GM21526 (cell line): Measurements from ENCODE around the gene PCTP.

Experiments used
- ATAC-seq: cut with Tn5 transposase; IDR thresholded peaks from one replicate; pipeline ENCODE4 v1.9.1; 2021; ENCODE audit warnings: moderate library complexity; ENCODE audit not compliant: unreplicated experiment, low FRiP score

Gene PCTP

GRCh38 chr17:55727275-55727674 is 23.6 kb upstream of the PCTP start:
- no peak for ATAC-seq

DNA sequence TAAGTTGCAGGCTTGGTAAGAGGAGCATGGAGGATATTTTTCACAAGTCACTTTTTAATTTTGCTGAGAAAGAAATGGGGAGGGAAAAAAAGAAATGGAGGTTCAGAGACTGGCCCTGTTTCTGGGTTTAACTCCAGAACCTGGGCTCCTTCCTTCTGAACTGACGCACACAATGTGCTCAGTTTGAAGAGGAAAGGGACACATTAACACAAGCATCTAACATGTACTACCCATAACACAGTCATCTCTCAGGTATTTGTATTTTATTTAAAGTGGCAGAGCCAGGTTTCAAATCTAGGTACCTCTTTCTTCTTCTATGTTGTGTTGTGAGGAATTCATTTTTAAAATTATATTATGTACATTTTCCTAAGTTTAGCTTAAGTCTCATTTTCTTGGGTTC is 22.9 kb upstream of the PCTP start:
- ATAC-seq = no peak

DNA sequence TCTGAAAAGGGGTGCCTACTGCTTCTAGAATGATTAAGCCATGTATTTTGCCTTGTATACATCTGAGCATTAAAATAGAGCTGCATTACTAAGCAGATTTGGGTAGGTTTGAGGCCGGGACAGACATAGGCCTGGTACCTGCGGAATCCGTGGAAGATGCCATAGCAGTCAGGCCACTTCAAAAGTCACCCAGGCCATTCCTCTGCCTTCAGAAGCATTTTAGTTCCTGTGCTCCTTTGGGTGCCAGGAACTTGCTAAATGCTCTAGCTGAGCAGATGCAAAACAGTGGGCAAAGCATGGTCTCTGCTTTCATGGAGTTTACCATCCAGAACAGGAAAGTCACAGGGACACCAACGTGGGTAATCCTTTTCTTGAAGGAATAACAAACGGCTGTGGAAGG is 22.5 kb upstream of the PCTP start:
- no peak for ATAC-seq

- ATAC-seq = no peak
These were observed 22.0 kb upstream of the PCTP start for GRCh38 chr17:55728833-55729232.

DNA sequence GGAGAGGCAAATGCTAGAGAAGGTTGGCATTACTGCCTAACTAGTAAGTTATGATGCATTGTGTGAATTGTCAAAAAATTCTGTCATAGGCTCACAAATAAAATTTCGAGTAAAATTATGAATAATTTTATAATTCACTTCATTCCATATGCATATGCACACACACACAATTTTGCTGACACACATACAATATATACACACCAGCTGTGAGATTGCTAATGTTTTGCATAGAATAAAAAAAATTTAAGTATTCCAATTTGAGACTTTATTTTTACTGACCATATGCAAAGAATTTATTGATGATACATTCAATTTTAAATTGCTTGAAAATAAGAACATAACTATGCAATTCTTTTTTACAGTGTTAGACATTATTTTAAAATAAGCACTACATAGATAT is 21.4 kb upstream of the PCTP start:
- ATAC-seq = no peak

DNA sequence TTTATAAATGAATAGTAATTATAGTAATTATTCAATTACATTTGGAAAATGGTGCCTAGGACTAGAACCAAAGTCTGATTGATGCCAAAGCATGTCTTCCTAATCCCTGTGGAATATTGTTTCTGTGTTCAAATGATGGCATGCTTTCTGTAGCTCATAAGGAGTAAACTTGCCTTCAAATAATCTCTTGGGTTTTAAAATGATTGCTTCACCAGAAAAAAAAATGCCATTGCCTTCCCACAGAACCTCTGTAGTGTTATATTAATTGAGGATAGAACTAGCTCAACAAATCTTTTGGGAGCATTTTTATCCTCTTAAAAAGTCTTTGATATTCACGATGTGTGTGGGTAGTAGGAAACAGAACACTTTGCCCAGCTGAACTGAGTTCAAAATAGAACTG is 20.5 kb upstream of the PCTP start:
- ATAC-seq = no peak

- ATAC-seq = no peak
These were observed 20.0 kb upstream of the PCTP start for GRCh38 chr17:55730808-55731207.

DNA sequence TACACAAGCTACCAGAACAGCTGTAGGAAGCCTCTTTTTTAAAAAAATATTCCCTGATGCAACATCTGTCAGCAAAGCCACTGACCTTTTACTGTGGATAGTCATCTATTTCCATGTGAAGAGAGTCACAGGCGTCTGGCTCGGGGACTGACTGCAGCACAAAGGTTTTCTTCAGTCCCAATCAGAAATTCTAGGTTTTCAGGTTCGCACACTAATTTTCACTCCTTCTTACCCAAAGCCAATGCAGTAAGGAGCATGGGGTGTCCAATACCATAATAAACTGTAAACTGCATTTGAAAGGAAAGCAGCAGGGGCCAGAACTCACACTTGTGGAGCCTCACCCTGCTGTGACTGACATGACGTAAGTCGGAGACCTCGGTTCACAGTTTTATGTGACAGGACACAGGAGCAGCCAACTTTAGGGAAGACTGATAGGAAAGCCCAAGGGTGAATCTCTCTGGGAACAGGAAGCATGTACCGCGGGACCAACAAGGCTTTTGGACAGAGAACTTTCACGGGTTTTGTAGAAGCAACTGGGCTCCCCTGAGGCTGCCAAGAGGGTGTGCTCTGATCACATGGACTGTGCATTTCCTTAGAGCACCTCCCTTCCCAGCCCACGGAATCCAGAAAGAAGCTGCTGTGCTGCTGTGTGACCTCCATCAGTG is 19.1 kb upstream of the PCTP start:
- no peak for ATAC-seq

DNA sequence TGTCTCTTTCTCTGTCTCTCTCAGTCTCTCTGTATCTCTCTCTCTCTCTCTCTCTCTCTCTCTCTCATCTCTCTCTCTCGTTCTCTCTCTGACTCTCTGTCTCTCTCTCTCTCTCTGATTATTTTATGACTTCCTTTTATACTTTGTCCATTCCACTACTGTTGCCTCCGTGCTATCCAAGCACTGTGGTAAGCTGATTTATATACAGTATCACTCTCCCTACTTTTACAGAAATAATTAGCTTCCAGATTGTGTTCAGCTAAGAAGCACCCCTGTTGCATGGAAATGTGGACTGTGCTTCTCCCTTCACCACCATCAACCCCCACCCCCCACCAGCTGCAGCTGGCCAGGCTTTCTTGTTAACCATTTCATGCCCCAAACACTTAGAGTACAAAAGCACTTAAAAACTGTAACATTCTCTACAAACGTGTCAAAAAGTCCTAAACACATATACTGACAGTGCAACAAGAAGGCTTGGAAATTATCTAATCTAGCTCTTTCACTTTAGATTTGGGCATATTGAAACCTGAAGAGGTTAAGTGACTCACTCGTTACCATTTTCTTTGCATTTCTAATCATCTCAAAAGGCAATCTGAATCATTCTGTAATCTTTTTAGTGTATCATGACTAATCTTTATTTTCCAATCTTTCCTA is 16.6 kb upstream of the PCTP start:
- no peak for ATAC-seq

DNA sequence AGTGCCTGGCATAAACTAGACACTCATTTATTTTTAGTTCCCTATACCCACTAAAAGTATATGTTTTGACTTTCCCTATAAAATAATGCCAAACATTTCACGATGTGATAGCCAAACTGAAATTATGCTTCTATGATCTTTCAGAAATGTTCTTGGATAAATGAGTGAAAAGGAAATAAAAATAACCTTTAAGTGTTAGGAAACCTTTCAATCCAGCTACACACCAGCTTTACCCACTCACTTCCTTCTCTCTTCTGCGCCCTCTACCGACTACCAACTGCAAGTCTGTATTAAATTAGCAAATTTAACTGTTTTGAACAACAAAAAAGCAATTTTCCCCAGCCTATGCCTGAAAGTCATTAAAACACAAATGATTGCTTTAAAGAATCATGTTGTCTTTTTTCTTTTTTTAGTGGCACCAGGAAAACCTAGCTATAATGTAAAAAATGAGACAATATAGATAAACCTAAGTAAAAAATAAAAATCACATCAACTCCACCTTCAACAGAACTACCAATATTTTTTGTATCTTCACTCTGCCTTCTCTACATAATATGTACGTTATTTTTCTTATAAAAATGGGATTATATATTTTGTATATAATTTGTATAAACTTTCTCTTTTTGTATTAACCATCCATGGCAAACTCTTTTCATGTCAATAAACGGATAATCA is 15.0 kb upstream of the PCTP start:
- ATAC-seq = no peak

GRCh38 chr17:55737976-55738501 is 12.8 kb upstream of the PCTP start:
- no peak for ATAC-seq

DNA sequence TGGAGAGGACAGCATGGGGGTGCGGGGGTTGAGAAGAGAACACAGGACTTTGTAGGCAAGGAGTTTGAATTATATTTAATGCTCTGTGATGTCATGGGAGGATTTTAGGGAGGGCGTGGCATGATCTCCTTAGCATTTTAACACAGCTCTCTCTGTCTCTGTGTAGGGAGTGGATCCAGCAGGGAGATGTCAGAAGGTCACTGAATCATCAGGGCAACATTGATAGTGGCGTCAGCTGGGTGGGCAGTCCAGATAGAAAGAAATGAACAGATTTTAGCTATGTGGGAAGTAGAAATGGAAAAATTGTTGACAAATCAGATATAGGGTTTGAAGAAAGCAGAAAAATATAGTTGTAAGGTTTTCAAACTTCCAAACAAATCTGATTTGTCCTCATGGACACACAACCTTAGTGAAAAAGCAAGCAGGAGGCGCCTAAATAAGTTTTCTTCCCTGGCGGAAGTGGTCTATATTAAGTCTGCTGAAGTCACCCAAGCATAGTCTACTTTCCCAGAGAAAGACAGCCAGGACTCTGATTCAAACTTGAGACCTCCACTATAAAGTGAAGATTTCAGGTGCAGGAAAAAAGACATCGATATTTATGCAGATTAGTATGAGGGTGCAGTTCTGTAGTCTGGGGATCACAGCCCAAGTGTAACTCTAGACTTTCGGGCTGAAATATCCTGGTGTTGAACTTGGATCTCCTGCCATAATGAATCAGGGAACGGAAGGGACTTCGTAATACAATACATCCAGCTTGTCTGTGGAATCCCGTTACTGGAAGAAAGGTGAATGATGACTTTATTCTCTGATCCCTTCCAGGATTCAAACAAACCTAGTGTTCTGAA is 10.1 kb upstream of the PCTP start:
- ATAC-seq = no peak

DNA sequence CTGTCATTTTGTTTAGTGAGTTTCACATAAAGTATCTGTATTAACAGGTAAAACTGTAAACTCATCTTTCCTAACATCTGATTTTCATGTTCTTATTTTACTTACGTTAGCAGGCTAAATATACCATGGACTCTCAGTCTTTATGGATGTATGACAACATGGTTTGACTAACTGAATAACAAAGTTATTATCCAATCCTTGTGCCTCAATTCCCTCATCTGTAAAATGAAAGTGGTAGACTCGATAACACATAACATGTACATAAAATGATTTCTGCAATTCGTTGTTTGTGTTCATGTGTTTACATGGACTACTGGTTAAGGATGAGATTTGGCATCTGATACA is 9.5 kb upstream of the PCTP start:
- ATAC-seq = no peak

GRCh38 chr17:55742272-55743102 is 8.4 kb upstream of the PCTP start:
- ATAC-seq = peak; percentile 94

- ATAC-seq = no peak
These were observed 7.7 kb upstream of the PCTP start for GRCh38 chr17:55743103-55743679.

DNA sequence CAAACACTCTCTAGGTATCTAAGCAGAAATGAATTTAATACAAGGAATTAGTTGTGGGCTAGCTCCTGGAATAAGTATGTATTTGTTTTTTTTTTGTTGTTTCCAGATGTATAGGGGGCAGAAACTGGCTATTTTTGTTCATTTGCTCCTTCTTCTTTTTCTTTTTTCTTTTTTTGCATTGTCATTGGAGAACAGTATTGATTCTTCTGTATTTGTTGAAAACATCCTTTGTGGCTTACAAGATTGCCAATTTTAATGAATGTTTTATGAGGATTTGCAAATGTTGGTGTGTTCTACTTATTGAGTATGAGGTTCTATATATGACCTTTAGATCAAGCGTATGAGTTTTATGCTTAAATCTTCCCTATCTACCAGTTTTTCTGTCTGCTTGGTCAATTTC is 5.6 kb upstream of the PCTP start:
- ATAC-seq = no peak

DNA sequence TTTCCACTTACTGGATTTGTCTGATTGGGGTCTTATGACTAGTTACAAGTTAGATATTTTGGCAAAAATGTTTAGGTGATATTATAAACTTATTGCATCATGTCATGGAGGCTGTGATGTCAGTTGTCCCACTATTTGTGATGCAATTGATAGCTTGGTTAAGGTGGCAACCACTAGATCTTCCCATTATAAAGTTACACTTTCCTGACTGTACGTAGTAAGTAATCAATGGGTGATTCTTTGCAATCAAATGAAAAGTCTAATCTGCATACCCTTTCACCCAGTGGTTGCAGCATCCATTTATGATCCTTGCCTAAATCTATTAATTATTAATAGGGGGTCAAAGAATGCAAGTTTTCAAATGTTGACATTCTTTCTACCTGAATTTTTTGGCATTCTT is 4.4 kb upstream of the PCTP start:
- no peak for ATAC-seq

- no peak for ATAC-seq
These were observed 3.6 kb upstream of the PCTP start for GRCh38 chr17:55747209-55747608.

- no peak for ATAC-seq
These were observed 2.0 kb upstream of the PCTP start for GRCh38 chr17:55748841-55749240.

GRCh38 chr17:55749985-55750384 is 866 bp upstream of the PCTP start:
- no peak for ATAC-seq
